ENCODE data around the gene POU2AF2. TPM values are rescaled to one million over a fixed set of nuclear protein-coding genes. Genes with fewer than 3 reads are reported as not detected.

POU2AF2 gene
- total RNA-seq, 1 experiment from 2014 or later: not detected

DNA sequence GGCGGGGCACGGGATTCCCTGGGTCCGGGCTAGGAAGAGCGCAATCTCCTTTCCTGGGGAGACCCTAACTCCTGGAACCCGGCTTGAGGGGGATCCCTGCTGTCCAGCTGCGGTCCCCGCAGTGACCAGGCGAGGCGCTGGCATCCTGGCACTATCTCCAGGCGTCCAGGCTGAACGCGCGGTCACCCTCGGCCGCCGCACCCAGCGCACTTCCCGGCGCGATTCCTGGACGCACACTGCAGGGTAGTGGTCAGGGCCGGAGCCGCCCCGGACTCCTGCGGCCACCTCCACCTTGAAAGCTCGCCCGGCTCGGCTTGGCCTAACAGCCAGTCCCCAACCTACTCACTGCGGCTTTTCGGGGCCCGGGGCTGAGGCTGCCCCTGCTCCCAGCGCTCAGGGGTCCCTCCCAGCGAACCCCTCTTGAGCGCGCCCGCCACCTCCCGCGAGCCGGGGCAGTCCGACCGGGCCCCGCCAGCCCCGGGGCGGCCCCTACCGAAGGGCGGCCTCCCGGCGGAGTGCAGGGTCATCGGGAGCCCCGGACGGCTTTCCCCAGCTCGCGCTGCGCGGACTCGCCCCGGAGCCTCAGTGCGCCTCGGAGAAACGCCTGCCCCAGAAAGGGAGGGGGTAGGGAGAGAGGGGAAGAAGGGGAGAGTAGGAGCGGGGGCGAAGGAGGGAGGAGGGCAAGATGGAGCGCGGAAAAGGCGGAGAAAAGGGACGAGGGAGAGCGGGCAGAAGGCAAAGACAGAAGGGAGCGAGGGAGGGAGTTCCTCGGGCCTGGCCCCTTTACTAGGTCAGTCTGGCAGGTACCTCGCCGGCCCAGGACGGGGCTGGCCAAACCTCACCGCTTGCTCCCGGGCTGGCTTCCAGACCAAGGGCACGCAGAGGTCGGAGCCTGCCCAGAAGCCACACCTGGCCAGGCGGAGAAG lies 53.8 kb downstream of the POU2AF2 start (continued):
- TF ChIP-seq ARID4B (CRISPR knock-in tag; IDR thresholded peaks at IDR 0.05; ENCODE audit: borderline replicate concordance) (peak; percentile 47; the same call in 1 of the 2 replicates), NFE2L1 (CRISPR knock-in tag; IDR thresholded peaks at IDR 0.05) (0 out of 2 replicates have a peak, but pooled peaks have one; percentile 32), SP1 (CRISPR knock-in tag; conservative IDR thresholded peaks at IDR 0.05) (peak; percentile 20; the same call in 1 of the 2 replicates), CREM (CRISPR knock-in tag; IDR thresholded peaks at IDR 0.05) (0 out of 2 replicates have a peak, but pooled peaks have one; percentile 59)

- Mint-ChIP-seq H3K4me1 (peaks cover 44% of the 10 kb centered on the region), H3K36me3 (no peaks in the 10 kb centered on the region), H3K9me3 (no peaks in the 10 kb centered on the region), H3K4me3 (peak overlapping the region; percentile 76), H3K27ac (no peak overlapping the region), H3K27me3 (ENCODE audit: low read depth) (peaks cover 26% of the 10 kb centered on the region)
- ATAC-seq (no peak), DNase-seq (ENCODE audit: low spot score) (no peak)
- TF ChIP-seq, protein P1, sequence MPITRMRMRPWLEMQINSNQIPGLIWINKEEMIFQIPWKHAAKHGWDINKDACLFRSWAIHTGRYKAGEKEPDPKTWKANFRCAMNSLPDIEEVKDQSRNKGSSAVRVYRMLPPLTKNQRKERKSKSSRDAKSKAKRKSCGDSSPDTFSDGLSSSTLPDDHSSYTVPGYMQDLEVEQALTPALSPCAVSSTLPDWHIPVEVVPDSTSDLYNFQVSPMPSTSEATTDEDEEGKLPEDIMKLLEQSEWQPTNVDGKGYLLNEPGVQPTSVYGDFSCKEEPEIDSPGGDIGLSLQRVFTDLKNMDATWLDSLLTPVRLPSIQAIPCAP (CRISPR knock-in tag; IDR thresholded peaks at IDR 0.05): no peak
- TF ChIP-seq, protein P2, sequence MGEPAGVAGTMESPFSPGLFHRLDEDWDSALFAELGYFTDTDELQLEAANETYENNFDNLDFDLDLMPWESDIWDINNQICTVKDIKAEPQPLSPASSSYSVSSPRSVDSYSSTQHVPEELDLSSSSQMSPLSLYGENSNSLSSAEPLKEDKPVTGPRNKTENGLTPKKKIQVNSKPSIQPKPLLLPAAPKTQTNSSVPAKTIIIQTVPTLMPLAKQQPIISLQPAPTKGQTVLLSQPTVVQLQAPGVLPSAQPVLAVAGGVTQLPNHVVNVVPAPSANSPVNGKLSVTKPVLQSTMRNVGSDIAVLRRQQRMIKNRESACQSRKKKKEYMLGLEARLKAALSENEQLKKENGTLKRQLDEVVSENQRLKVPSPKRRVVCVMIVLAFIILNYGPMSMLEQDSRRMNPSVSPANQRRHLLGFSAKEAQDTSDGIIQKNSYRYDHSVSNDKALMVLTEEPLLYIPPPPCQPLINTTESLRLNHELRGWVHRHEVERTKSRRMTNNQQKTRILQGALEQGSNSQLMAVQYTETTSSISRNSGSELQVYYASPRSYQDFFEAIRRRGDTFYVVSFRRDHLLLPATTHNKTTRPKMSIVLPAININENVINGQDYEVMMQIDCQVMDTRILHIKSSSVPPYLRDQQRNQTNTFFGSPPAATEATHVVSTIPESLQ (CRISPR knock-in tag; IDR thresholded peaks at IDR 0.05): no peak
- TF ChIP-seq SOX15 (CRISPR knock-in tag; IDR thresholded peaks at IDR 0.05): no peak
- no peak for TF ChIP-seq SMAD4 (CRISPR knock-in tag; IDR thresholded peaks at IDR 0.05)
- POLR2A ChIA-PET: no interaction called here
- CTCF ChIA-PET: interaction anchor here (1.1 kb wide), 1 partner anchor 123 kb away, joined by 3 read pairs; no protein-coding TSS in a partner anchor
These were observed 55.0 kb downstream of the POU2AF2 start for GRCh38 chr11:111300569-111300968.

GRCh38 chr11:111301004-111301841 lies 55.7 kb downstream of the POU2AF2 start:
- no peak for TF ChIP-seq CREM (CRISPR knock-in tag; IDR thresholded peaks at IDR 0.05)
- TF ChIP-seq ZNF317 (CRISPR knock-in tag; IDR thresholded peaks at IDR 0.05; ENCODE audit: borderline replicate concordance, low read depth): no peak
- TF ChIP-seq, protein P3, sequence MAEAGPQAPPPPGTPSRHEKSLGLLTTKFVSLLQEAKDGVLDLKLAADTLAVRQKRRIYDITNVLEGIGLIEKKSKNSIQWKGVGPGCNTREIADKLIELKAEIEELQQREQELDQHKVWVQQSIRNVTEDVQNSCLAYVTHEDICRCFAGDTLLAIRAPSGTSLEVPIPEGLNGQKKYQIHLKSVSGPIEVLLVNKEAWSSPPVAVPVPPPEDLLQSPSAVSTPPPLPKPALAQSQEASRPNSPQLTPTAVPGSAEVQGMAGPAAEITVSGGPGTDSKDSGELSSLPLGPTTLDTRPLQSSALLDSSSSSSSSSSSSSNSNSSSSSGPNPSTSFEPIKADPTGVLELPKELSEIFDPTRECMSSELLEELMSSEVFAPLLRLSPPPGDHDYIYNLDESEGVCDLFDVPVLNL (CRISPR knock-in tag; IDR thresholded peaks at IDR 0.05; ENCODE audit: borderline replicate concordance, low read depth): no peak
- no peak for TF ChIP-seq CREB1 (CRISPR knock-in tag; IDR thresholded peaks at IDR 0.05)
- no peak for TF ChIP-seq HMGXB4 (CRISPR knock-in tag; IDR thresholded peaks at IDR 0.05)
- no peak for TF ChIP-seq PRRX2 (CRISPR knock-in tag; IDR thresholded peaks at IDR 0.05)
- TF ChIP-seq, protein P4, sequence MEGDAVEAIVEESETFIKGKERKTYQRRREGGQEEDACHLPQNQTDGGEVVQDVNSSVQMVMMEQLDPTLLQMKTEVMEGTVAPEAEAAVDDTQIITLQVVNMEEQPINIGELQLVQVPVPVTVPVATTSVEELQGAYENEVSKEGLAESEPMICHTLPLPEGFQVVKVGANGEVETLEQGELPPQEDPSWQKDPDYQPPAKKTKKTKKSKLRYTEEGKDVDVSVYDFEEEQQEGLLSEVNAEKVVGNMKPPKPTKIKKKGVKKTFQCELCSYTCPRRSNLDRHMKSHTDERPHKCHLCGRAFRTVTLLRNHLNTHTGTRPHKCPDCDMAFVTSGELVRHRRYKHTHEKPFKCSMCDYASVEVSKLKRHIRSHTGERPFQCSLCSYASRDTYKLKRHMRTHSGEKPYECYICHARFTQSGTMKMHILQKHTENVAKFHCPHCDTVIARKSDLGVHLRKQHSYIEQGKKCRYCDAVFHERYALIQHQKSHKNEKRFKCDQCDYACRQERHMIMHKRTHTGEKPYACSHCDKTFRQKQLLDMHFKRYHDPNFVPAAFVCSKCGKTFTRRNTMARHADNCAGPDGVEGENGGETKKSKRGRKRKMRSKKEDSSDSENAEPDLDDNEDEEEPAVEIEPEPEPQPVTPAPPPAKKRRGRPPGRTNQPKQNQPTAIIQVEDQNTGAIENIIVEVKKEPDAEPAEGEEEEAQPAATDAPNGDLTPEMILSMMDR (IDR thresholded peaks at IDR 0.05): no peak
- TF ChIP-seq ZNF512 (CRISPR knock-in tag; IDR thresholded peaks at IDR 0.05; ENCODE audit: borderline replicate concordance): no peak
- DNase-seq (ENCODE audit: low spot score) (no peak), ATAC-seq (no peak)
- Mint-ChIP-seq H3K9me3 (no peaks in the 10 kb centered on the region), H3K27me3 (ENCODE audit: low read depth) (peaks cover 26% of the 10 kb centered on the region), H3K4me1 (peaks cover 47% of the 10 kb centered on the region), H3K36me3 (no peaks in the 10 kb centered on the region), H3K4me3 (no peak overlapping the region), H3K27ac (no peak overlapping the region)
- POLR2A ChIA-PET: no interaction called here
- CTCF ChIA-PET: interaction anchor here (1.1 kb wide), 1 partner anchor 122 kb away, joined by 3 read pairs; no protein-coding TSS in a partner anchor

All from WTC11 (cell line).